HG03354 (cell line): Measurements from ENCODE around the gene FAM118B.
"Not testable (repeated sequence)": the region's sequence is repeated elsewhere in the genome, so short reads cannot be mapped to it uniquely, and the experiment has no call there.

Experiments used
- ATAC-seq: cut with Tn5 transposase; IDR thresholded peaks from one replicate; pipeline ENCODE4 v1.9.1; 2021; ENCODE audit warnings: mild to moderate bottlenecking; ENCODE audit not compliant: unreplicated experiment, poor library complexity, severe bottlenecking

Gene FAM118B

DNA sequence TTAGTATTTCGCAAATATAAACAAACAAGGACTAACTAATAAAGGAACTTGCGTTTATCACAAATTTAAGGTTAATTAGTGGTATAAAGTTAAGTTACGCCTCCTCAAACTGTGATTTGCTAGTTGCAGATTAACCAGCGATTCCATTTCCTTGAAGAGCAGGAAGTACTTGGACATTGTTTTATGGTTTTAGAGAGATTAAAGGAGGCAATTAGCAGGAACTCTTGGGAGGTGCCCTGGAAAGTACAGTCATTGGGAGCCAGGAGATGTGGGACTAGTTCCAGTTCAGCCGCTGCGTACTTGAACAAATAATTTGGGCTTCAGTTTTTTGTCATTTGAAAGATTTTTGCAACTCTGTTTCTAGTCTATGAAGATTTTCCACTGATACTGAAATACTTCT is 3.3 kb downstream of the FAM118B start:
- no peak for ATAC-seq

DNA sequence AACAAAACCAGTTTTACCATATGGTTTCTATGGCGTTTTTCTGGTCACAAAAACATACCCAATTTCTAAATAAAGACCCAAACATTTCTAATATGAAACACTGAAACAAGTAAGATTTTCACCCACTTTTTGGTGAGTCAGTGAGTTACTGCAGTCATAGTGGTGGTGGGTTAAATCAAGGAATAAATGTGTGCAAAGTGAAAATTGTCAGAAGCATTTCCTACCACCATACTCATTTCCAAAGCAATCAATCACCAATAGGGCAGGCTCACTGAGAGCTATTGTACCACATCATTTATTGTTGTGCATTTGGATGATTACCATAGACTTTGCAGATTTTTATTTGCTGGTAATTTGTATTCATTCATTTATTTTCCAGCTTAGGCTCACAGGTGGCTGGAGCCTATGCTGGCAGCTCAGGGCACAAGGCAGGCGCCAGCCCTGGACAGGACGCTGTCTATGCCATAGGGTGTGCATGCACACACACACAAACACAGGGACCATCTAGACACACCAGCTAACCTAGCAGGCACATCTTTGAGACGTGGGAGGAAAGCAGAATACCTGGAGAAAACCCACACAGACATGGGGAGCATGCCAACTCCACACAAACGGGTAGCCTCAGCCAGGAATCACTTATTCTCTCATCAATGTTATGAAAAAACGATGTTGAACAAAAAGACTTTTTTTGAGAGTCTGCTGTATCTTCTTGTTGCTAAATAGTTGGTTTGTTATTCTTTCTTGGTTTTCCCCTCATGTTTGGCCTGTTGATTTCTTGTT is 5.1 kb downstream of the FAM118B start:
- ATAC-seq, result no peak

- no peak for ATAC-seq
Observed at GRCh38 chr11:126217491-126217890, 5.9 kb downstream of the FAM118B start.

DNA sequence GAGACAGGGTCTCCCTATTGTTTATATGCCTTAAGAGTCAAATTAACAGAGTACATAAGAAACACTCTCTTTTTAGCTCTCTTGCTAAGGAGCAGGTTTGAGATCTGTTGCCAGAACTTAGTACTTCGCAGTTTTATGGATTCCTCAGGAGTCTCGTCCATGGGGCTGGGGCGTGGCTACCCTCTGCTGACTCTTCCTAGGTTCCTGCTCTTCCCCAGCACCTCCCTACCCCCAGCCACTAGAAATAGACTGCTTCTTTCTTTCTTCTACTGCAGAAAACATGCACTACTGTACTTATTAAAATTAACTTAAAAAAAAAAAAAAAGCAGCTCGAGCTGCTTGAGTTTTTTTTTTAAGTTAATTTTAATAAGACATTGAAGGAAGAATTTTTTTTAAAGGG is 8.0 kb downstream of the FAM118B start:
- no peak for ATAC-seq

- no peak for ATAC-seq
Observed at GRCh38 chr11:126224647-126225294, 13.2 kb downstream of the FAM118B start.

DNA sequence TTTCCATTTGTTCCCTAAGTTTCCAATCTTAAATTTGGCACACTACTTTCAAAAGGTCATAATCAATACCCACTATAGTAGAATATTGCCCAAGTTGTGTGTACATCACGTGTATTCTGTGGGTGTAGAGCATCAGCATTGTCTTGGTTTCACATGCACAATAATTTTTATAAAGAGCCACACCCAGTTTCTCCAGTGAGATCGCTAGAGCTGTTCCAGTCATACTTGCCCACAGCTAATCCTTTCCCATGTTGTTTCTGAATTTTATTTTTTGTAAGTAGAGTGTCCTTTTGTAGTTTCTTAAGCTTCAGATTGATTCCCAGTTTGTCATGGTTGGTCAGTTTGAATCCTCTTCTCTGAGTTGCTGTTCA is 13.7 kb downstream of the FAM118B start:
- ATAC-seq, result no peak

GRCh38 chr11:126226334-126227084 is 14.9 kb downstream of the FAM118B start:
- no peak for ATAC-seq

DNA sequence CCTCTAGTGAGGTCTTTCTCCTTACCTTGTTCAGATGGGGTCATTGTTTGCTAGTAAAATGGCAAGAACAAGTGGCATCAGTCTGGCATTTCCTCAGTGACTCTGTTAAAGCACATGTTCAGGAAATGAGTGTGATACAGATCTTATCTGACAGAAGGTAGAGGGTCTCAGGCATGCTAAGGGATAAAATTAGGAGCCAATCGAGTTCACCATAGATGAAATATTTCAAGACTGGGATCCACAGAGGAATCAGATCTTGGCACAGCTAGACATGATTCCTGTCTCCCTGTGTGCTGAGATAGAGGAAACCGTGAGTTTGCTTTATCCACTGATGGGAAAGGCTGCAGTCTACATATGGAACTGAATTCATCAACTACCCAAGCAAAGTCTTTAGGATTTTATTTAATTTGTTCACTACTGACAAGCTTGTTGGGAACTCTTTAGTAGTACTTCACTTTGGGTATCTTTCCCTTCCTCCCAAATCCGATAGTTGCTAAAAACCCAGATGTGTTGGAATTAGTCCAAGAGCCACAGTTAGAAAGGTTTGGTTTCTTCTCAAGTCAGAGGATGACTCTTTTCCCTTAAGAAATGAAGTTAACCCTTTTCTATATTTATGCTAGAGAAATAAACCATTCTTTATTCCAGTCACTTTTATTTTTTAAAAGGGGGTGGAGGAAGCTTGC is 18.4 kb downstream of the FAM118B start:
- ATAC-seq, result no peak

DNA sequence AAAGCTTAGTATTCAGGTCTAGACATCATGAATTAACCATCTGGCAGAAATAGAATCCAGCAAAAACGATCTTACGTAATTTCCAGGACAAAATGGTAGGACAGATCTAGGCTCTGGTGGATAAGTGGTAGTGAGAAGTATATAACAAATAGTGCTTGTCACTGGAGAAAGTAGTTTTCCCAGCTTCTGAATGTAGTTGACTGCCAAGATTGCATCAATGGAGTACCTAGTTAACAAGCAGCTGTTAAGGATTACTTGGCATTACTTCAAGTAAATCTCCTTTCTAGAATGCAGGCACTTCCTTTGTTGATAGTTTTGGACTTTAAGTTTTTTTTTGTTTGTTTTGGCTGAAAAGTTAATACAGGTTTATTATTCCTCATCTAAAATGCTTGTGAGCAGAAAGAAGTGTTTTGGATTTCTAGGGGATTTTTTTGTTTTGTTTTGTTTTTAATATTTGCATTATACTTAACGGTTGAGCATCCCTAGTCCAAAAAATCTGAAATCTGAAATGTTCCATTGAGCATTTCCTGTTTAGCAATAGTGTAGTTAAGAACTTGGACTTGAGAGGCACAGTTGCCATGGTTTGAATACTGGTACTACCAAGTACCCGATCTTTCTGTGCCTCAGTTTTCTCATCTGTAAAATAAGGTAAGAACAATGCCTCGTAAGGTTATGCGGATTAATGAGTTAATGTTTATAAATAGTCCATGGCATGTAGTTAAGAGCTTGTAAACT is 20.3 kb downstream of the FAM118B start:
- ATAC-seq, result no peak

DNA sequence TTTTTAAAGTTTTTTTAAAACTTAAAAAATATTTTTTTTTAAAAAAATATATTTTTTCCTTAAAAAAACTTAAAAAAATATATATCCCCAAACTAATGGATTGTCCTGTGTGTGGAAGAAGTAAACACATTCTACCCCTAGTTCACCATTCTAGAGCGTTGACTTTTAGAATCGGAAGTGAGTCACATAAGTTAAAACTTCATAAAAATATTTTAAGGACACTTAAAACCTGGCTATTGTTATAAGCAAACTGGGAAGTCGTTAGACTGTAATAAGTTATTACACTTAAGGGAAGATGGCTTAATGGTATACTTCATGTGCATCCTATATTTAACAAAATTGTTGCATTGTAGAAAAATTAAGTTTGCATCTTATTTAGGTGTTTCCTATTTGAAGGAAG is 21.1 kb downstream of the FAM118B start:
- ATAC-seq, result no peak

DNA sequence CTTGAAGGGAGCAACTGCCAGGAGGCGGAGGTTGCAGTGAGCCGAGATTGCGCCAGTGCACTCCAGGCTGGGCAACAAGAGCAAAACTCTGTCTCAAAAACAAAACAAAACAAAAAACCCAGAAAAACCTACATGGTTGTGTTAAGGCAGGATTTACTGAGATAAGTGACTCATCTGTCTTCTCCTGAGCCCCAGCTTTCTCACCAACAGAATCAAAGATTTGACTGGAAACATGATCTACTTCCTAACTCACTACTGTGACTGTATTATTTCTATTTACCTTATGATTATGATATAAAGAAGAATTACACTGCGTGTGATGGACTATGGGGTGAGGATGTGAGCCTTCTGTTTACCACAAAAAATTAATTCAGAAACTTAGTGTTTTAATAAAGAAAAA is 21.8 kb downstream of the FAM118B start:
- ATAC-seq, result no peak

DNA sequence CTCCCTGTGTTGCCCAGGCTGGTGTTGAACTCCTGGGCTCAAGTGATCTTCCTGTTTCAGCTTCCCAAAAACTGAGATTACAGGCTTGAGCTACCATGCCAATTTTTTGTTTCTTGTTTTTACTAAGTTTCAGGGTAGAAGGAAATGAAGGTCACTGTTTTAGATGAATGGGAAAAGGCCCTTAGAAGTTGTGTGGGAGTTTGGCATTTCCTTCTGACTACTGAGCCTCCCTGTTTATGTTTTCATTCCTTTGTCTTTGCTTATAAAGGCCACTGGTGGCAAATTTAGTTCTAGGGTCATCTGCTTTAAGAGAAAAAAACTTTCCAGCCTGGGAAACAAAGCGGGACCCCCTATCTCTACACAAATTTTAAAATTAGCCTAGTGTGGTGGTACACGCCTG is 35.1 kb downstream of the FAM118B start:
- ATAC-seq, result no peak

GRCh38 chr11:126253265-126253664 is 41.7 kb downstream of the FAM118B start:
- ATAC-seq, result no peak

GRCh38 chr11:126254819-126255218 is 43.2 kb downstream of the FAM118B start:
- ATAC-seq, result no peak

DNA sequence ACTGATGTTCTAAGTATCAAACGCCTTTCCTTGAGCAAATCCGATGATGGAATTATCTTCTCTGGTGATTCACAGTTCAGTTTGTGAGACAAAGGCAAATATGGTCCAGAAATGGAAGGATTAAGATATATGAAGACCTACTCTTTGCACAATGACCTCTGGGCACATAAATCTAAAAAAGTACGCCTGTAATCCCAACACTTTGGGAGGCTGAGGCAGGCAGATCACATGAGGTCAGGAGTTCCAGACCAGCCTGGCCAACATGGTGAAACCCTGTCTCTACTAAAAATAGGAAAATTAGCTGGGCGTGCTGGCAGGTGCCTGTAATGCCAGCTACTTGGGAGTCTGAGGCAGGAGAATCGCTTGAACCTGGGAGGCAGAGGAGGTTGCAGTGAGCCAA is 43.9 kb downstream of the FAM118B start:
- not testable (repeated sequence) for ATAC-seq

DNA sequence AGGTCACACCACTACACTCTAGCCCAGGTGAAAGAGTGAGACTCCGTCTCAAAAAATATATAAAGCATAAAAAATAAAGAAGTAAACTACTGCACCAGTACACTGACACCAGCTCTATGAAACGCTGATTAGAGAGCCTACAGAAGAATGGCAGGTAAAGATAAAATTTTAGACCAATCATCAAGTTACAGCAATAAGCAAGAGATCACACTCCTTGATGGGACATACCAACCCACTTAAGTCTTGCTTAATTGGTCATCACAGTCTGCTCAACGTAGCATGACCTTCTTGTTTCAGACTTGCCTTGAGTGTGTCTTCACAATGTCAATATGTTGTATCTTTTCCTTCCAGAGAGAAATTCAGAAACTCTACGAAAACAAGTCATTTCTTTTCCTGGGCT is 44.6 kb downstream of the FAM118B start:
- ATAC-seq, result no peak

GRCh38 chr11:126257144-126257543 is 45.6 kb downstream of the FAM118B start:
- no peak for ATAC-seq

DNA sequence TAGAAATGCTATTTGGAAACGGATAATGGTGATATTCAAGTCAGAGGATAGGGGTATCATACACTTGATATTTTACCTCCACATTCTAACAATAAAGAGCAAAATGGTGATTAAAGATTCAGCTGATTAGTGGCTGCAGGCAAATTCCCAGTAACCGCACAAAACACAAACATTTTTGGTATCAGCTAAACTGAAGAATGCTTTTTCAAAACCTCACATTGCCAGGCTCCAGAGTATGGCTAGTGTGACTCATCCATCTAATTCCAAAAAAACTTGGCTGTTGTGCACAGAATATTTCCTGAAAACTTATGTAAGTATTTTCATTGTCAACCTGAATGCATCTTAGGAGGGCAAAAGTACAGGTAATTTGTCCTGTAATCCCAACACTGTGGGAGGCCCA is 46.2 kb downstream of the FAM118B start:
- ATAC-seq, result no peak

- ATAC-seq, result no peak
Observed at GRCh38 chr11:126262216-126262615, 50.6 kb downstream of the FAM118B start.

DNA sequence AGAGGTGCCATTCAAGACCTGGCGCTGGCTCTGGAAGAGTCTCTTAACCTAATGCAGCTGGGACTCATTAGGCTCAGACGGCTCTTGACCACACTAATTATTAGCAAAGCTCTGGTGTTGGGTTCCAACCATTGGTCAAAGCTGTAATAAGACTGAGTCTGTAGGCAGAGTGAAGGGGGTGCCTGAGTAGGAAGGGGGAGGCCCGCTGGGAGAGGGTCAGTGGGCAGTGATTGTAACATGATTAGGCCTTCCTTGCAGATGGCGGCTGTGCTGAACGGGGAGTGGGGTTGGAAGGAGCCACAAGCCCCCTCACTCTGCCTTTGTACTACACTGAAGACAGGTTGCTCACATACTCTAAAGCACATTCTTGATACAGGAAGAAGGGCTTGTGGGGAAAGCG is 51.9 kb downstream of the FAM118B start:
- ATAC-seq, result no peak
